GM21367 (cell line): Measurements from ENCODE around the gene MAD1L1.

Experiments used
- ATAC-seq: cut with Tn5 transposase; IDR thresholded peaks from one replicate; pipeline ENCODE4 v1.9.1; 2021; ENCODE audit not compliant: unreplicated experiment

Gene MAD1L1

GRCh38 chr7:2049782-2050510, 182.8 kb downstream of the MAD1L1 start:
- ATAC-seq = no peak

- ATAC-seq = no peak
Measured at GRCh38 chr7:2049111-2049781, 183.5 kb downstream of the MAD1L1 start.

GRCh38 chr7:2048531-2048930, 184.2 kb downstream of the MAD1L1 start:
- ATAC-seq = no peak

- ATAC-seq = no peak
Measured at GRCh38 chr7:2048006-2048405, 184.7 kb downstream of the MAD1L1 start.

- no peak for ATAC-seq
Measured at GRCh38 chr7:2046581-2047565, 185.9 kb downstream of the MAD1L1 start.

GRCh38 chr7:2045559-2046405, 187.0 kb downstream of the MAD1L1 start:
- ATAC-seq = no peak

GRCh38 chr7:2044883-2045471, 187.8 kb downstream of the MAD1L1 start:
- ATAC-seq = no peak

- ATAC-seq = no peak
Measured at GRCh38 chr7:2044311-2044882, 188.3 kb downstream of the MAD1L1 start.

GRCh38 chr7:2043316-2044039, 189.3 kb downstream of the MAD1L1 start:
- ATAC-seq = no peak

- no peak for ATAC-seq
Measured at GRCh38 chr7:2042650-2043049, 190.1 kb downstream of the MAD1L1 start.

GRCh38 chr7:2041496-2042367, 191.0 kb downstream of the MAD1L1 start:
- ATAC-seq = no peak

GRCh38 chr7:2040893-2041270, 191.9 kb downstream of the MAD1L1 start:
- ATAC-seq = no peak

GRCh38 chr7:2040201-2040892, 192.4 kb downstream of the MAD1L1 start:
- no peak for ATAC-seq

- no peak for ATAC-seq
Measured at GRCh38 chr7:2038931-2039728, 193.6 kb downstream of the MAD1L1 start.

- ATAC-seq = no peak
Measured at GRCh38 chr7:2037808-2038522, 194.8 kb downstream of the MAD1L1 start.

- no peak for ATAC-seq
Measured at GRCh38 chr7:2037301-2037807, 195.4 kb downstream of the MAD1L1 start.
